H1 (cell line): Measurements from ENCODE around the gene ONECUT2. TPM values are rescaled to one million over a fixed set of nuclear protein-coding genes. Genes with fewer than 3 reads are reported as not detected.
A peak's percentile ranks its signal among the peaks of the same experiment; 100 is the strongest.
"Not testable (repeated sequence)": the region's sequence is repeated elsewhere in the genome, so short reads cannot be mapped to it uniquely, and the experiment has no call there.

Experiments
- CTCF ChIA-PET: fragments of 300-600 bp; sonication (Branson Sonifier 250); formaldehyde crosslinking; loops from one replicate; lab custom pipeline; 2021; ENCODE audit not compliant: partially characterized antibody; lab: Charles Lee
- POLR2A ChIA-PET: fragments of 300-600 bp; sonication (Branson Sonifier 250); formaldehyde crosslinking; loops from one replicate; lab custom pipeline; 2021; ENCODE audit warnings: inconsistent platforms; ENCODE audit not compliant: partially characterized antibody; lab: Charles Lee
- DNase-seq, 2 experiments: peaks; one replicate each; pipeline versions ENCODE4 v3.0.0 to v3.0.0-alpha.2; 2010 to 2022; ENCODE audit warnings: low spot score in 2 of 2, low read depth in 1 of 2, mixed read lengths in 1 of 2
- FAIRE-seq: peaks from 2 replicates; lab custom pipeline; 2011; peaks lifted over from hg19 to GRCh38; lab: Jason Lieb, UNC
- H2AFZ ChIP-seq: 2 replicates; pipeline ENCODE4 v1.8.1; 2012; ENCODE audit warnings: low read length, inconsistent platforms
- H2AK5ac ChIP-seq: 2 replicates; pipeline ENCODE4 v1.6.1; 2013; ENCODE audit warnings: low read depth, low read length
- H2BK120ac ChIP-seq: replicated peaks from 2 replicates; pipeline ENCODE3; 2013; ENCODE audit warnings: low read depth, low read length, inconsistent platforms
- H2BK12ac ChIP-seq: 2 replicates; pipeline ENCODE4 v1.6.1; 2013; ENCODE audit warnings: low read depth, low read length
- H2BK15ac ChIP-seq: 2 replicates; pipeline ENCODE4 v1.6.1; 2013; ENCODE audit warnings: low read length
- H2BK20ac ChIP-seq: 2 replicates; pipeline ENCODE4 v1.6.1; 2013; ENCODE audit warnings: low read length
- H2BK5ac ChIP-seq: 2 replicates; pipeline ENCODE4 v1.6.1; 2013; ENCODE audit warnings: low read depth, low read length
- H3K14ac ChIP-seq: 2 replicates; pipeline ENCODE4 v1.6.1; 2013; ENCODE audit warnings: inconsistent platforms; ENCODE audit not compliant: insufficient read length
- H3K18ac ChIP-seq: 2 replicates; pipeline ENCODE4 v1.6.1; 2013; ENCODE audit warnings: low read length; ENCODE audit errors: extremely low read depth
- H3K23ac ChIP-seq: 2 replicates; pipeline ENCODE4 v1.6.1; 2013; ENCODE audit warnings: inconsistent platforms; ENCODE audit not compliant: insufficient read length
- H3K23me2 ChIP-seq: 2 replicates; pipeline ENCODE4 v1.6.1; 2013; ENCODE audit warnings: low read depth, low read length
- H3K27ac ChIP-seq: 2 replicates; pipeline ENCODE4 v1.6.1; 2011; ENCODE audit warnings: low read depth, low read length, inconsistent platforms
- H3K27me3 ChIP-seq, 4 experiments: replicated peaks in 1 of 4; 1 replicate in 1 of 4; 2 replicates in 3 of 4; pipeline versions ENCODE4 v1.6.1 to v1.8.1; 2011 to 2013; ENCODE audit warnings: low read length in 3 of 4, mild to moderate bottlenecking in 3 of 4, inconsistent platforms in 2 of 4, mixed read lengths in 2 of 4, moderate library complexity in 1 of 4; ENCODE audit not compliant: control insufficient read depth in 3 of 4, insufficient read depth in 3 of 4; ENCODE audit errors: extremely low read depth in 1 of 4
- H3K36me3 ChIP-seq, 4 experiments: 2 replicates each; pipeline versions ENCODE4 v1.6.1 to v1.8.1; 2011 to 2013; ENCODE audit warnings: mild to moderate bottlenecking in 4 of 4, low read length in 3 of 4, moderate library complexity in 2 of 4, control low read depth in 1 of 4, inconsistent platforms in 1 of 4; ENCODE audit not compliant: insufficient read depth in 4 of 4, control insufficient read depth in 2 of 4
- H3K4ac ChIP-seq: replicated peaks from 2 replicates; pipeline ENCODE3; 2013; ENCODE audit warnings: low read length, low read depth, mixed read lengths, inconsistent platforms; ENCODE audit not compliant: insufficient read length
- H3K4me1 ChIP-seq, 4 experiments: replicated peaks in 1 of 4; 1 replicate in 1 of 4; 2 replicates in 3 of 4; pipeline versions ENCODE4 v1.6.1 to v1.8.1; 2011 to 2013; ENCODE audit warnings: low read length in 3 of 4, inconsistent platforms in 2 of 4, mixed read lengths in 1 of 4; ENCODE audit not compliant: insufficient read depth in 4 of 4, control insufficient read depth in 3 of 4
- H3K4me2 ChIP-seq, 2 experiments: 2 replicates each; pipeline versions ENCODE4 v1.6.1 to v1.8.1; 2011 to 2013; ENCODE audit warnings: low read depth in 2 of 2, low read length in 2 of 2, control low read depth in 1 of 2, inconsistent platforms in 1 of 2, mild to moderate bottlenecking in 1 of 2; ENCODE audit not compliant: insufficient read depth in 1 of 2
- H3K4me3 ChIP-seq, 4 experiments: fragments of 200-600, 300-600 bp in 1 of 4; sonication (generic), shearing (Covaris generic), sonication (Bioruptor Twin) in 1 of 4; 2 replicates each; pipeline versions ENCODE4 v1.5.1 to v1.8.1; 2011 to 2016; ENCODE audit warnings: low read length in 4 of 4, low read depth in 3 of 4, control low read depth in 2 of 4, inconsistent platforms in 2 of 4, mild to moderate bottlenecking in 2 of 4, mixed read lengths in 1 of 4, moderate library complexity in 1 of 4; ENCODE audit not compliant: insufficient read depth in 2 of 4; ENCODE audit errors: extremely low read depth in 1 of 4
- H3K56ac ChIP-seq: replicated peaks from 2 replicates; pipeline ENCODE3; 2013; ENCODE audit warnings: low read depth, mild to moderate bottlenecking, mixed read lengths, low read length, inconsistent platforms; ENCODE audit not compliant: insufficient read length
- H3K79me1 ChIP-seq: 2 replicates; pipeline ENCODE4 v1.6.1; 2013; ENCODE audit warnings: low read depth, low read length, control low read depth
- H3K79me2 ChIP-seq, 2 experiments: 2 replicates each; pipeline versions ENCODE4 v1.6.1 to v1.8.1; 2012 to 2013; ENCODE audit warnings: low read length in 2 of 2, mild to moderate bottlenecking in 2 of 2, inconsistent platforms in 1 of 2; ENCODE audit not compliant: insufficient read depth in 2 of 2, control insufficient read depth in 1 of 2
- H3K9ac ChIP-seq, 4 experiments: replicated peaks in 1 of 4; 1 replicate in 1 of 4; 2 replicates in 3 of 4; pipeline versions ENCODE4 v1.6.1 to v1.8.1; 2011 to 2013; ENCODE audit warnings: low read depth in 3 of 4, low read length in 3 of 4, control low read depth in 2 of 4, mild to moderate bottlenecking in 2 of 4, moderate library complexity in 2 of 4, inconsistent platforms in 1 of 4; ENCODE audit errors: extremely low read depth in 1 of 4
- H3K9me3 ChIP-seq, 2 experiments: 2 replicates each; pipeline versions ENCODE4 v1.6.1 to v1.8.1; 2012 to 2013; ENCODE audit warnings: mild to moderate bottlenecking in 2 of 2, moderate library complexity in 2 of 2, control low read depth in 1 of 2, inconsistent platforms in 1 of 2, low read depth in 1 of 2, low read length in 1 of 2, mixed read lengths in 1 of 2; ENCODE audit not compliant: insufficient read depth in 2 of 2
- H4K20me1 ChIP-seq, 2 experiments: replicated peaks in 1 of 2; 2 replicates each; pipeline versions ENCODE3 to v1.8.1; 2011 to 2013; ENCODE audit warnings: inconsistent platforms in 2 of 2, low read length in 2 of 2, mild to moderate bottlenecking in 1 of 2; ENCODE audit not compliant: insufficient read depth in 2 of 2, control insufficient read depth in 1 of 2
- H4K5ac ChIP-seq: 2 replicates; pipeline ENCODE4 v1.6.1; 2013; ENCODE audit warnings: low read length, low read depth, mixed read lengths, inconsistent platforms; ENCODE audit not compliant: insufficient read length
- H4K8ac ChIP-seq: 2 replicates; pipeline ENCODE4 v1.8.0; 2013; ENCODE audit warnings: mild to moderate bottlenecking, moderate library complexity, low read length, inconsistent platforms; ENCODE audit not compliant: insufficient read depth; ENCODE audit errors: extremely low read depth
- H4K91ac ChIP-seq: replicated peaks from 2 replicates; pipeline ENCODE3; 2013; ENCODE audit warnings: low read length, mixed read lengths, inconsistent platforms; ENCODE audit not compliant: insufficient read length
- SIX5 ChIP-seq: IDR thresholded peaks from 2 replicates; pipeline ENCODE4 v1.6.1; 2011; ENCODE audit warnings: mild to moderate bottlenecking, low read depth, low read length
- polyA plus RNA-seq, 7 experiments: library from polyadenylated mRNA; depleted of rRNA in 3 of 7; stranded (reverse) in 5 of 7; unstranded in 2 of 7; fragments of >200 nt in 5 of 7; fragments of 200-250 nt in 2 of 7; gene quantifications; 1 replicate in 5 of 7; 2 replicates in 1 of 7; 4 replicates in 1 of 7; pipeline versions ENCODE4 v1.2.1 to v1.2.3, GENCODE V29; 2011 to 2013; ENCODE audit warnings: missing spikeins in 2 of 7, mixed read lengths in 2 of 7
- total RNA-seq: library from RNA; stranded (reverse); fragmentation: NEBNext Ultra II Directional; extraction: Animal tissue kit (Norgen Biotek cat#: 25700); gene quantifications from 2 replicates; pipeline ENCODE4 v1.2.1, GENCODE V29; 2021

Gene ONECUT2
- total and polyA plus RNA-seq, 2 of the 8 experiments (the other 6 are each of a cell fraction or from before 2014, with no cell fraction given), result 0.38 to 1.9 TPM

DNA sequence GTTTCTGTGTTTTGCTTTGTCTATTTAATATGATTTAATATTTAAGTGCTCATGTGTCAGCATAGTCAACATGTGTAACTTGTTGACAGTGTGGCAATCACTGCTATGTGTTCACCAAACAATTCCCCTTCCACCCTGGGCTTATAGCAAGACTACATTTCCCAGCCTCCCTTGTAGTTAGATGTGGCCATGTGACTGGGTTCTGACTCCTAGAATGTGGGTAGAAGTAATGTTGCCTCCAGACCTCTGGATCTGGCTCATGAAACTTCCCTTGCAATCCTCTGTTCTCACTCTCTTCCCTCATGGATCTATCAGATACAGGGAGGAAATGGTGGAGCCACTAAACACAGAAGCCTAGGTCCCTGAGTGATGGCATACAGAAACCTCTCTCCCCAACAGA lies 87.2 kb downstream of the ONECUT2 start:
- H3K23me2 ChIP-seq, H2BK20ac ChIP-seq, H3K23ac ChIP-seq, H3K4me3 ChIP-seq, H2AK5ac ChIP-seq, H3K27ac ChIP-seq, H3K4me1 ChIP-seq, H4K20me1 ChIP-seq, H3K9ac ChIP-seq, H3K27me3 ChIP-seq, H4K8ac ChIP-seq, H4K91ac ChIP-seq, H3K4ac ChIP-seq, H3K79me2 ChIP-seq, H4K5ac ChIP-seq, H3K14ac ChIP-seq, H2BK15ac ChIP-seq, DNase-seq, H2BK120ac ChIP-seq, H3K56ac ChIP-seq, H3K4me2 ChIP-seq, POLR2A ChIA-PET, H2BK12ac ChIP-seq, H3K79me1 ChIP-seq, H3K18ac ChIP-seq, H3K9me3 ChIP-seq, H2BK5ac ChIP-seq, H3K36me3 ChIP-seq: not testable (repeated sequence)
- H2AFZ ChIP-seq, result 0 out of 2 replicates have a peak overlapping the region, but pooled peaks have one; percentile 11
- peak; percentile 94 for FAIRE-seq
- CTCF ChIA-PET, result interaction anchor here (1.0 kb wide), 1 partner anchor 75 kb away, joined by 3 read pairs; no protein-coding TSS in a partner anchor
- 0 out of 2 replicates have a peak, but pooled peaks have one; percentile 4 for TF ChIP-seq SIX5
